Stimulated activated memory B cell treated with anti-CD40 and anti-IgM and Interleukin-4, amounts not matched to agents 10 μg/mL and 1 μg/mL and 100 μg/mL, for 72 hours (primary cell): Measurements from ENCODE around the gene GPC4.
"Not testable (repeated sequence)": the region's sequence is repeated elsewhere in the genome, so short reads cannot be mapped to it uniquely, and the experiment has no call there.

ENCODE experiments used
- ATAC-seq: fragments of 150-1000 bp; cut with Tn5 transposase; 2 replicates; pipeline ENCODE4 v1.10.0; 2021
- H3K27ac Mint-ChIP-seq: one replicate; pipeline ENCODE4 v1.8.0; 2022; ENCODE audit warnings: mild to moderate bottlenecking, mixed read lengths
- H3K27me3 Mint-ChIP-seq: one replicate; pipeline ENCODE4 v1.8.0; 2022; ENCODE audit warnings: mixed read lengths
- H3K36me3 Mint-ChIP-seq: one replicate; pipeline ENCODE4 v1.8.0; 2022; ENCODE audit warnings: mixed read lengths
- H3K4me1 Mint-ChIP-seq: one replicate; pipeline ENCODE4 v1.8.0; 2022; ENCODE audit warnings: mixed read lengths
- H3K4me3 Mint-ChIP-seq: one replicate; pipeline ENCODE4 v1.8.0; 2022; ENCODE audit warnings: mild to moderate bottlenecking, moderate library complexity, mixed read lengths
- H3K9me3 Mint-ChIP-seq: one replicate; pipeline ENCODE4 v1.8.0; 2022; ENCODE audit warnings: mixed read lengths

Gene GPC4

GRCh38 chrX:133308499-133308897, 106.8 kb downstream of the GPC4 start:
- no peak for ATAC-seq
- Mint-ChIP-seq H3K4me1 (no peaks in the 10 kb centered on the region), H3K27ac (no peak overlapping the region), H3K36me3 (no peaks in the 10 kb centered on the region), H3K4me3 (no peak overlapping the region), H3K9me3 (peaks cover 2% of the 10 kb centered on the region), H3K27me3 (peaks cover 10% of the 10 kb centered on the region)

- H3K4me3 Mint-ChIP-seq = no peak overlapping the region
- H3K27ac Mint-ChIP-seq = no peak overlapping the region
- ATAC-seq = no peak
- peaks cover 10% of the 10 kb centered on the region for H3K27me3 Mint-ChIP-seq
- H3K36me3 Mint-ChIP-seq = no peaks in the 10 kb centered on the region
- H3K9me3 Mint-ChIP-seq = peaks cover 2% of the 10 kb centered on the region
- no peaks in the 10 kb centered on the region for H3K4me1 Mint-ChIP-seq
Measured at GRCh38 chrX:133307637-133308498, 107.4 kb downstream of the GPC4 start.

GRCh38 chrX:133307094-133307493, 108.2 kb downstream of the GPC4 start:
- H3K9me3 Mint-ChIP-seq = peaks cover 2% of the 10 kb centered on the region
- H3K27ac Mint-ChIP-seq = no peak overlapping the region
- H3K27me3 Mint-ChIP-seq = peaks cover 3% of the 10 kb centered on the region
- H3K4me3 Mint-ChIP-seq = no peak overlapping the region
- H3K4me1 Mint-ChIP-seq = no peaks in the 10 kb centered on the region
- no peak for ATAC-seq
- no peaks in the 10 kb centered on the region for H3K36me3 Mint-ChIP-seq

- H3K27ac Mint-ChIP-seq = no peak overlapping the region
- no peaks in the 10 kb centered on the region for H3K36me3 Mint-ChIP-seq
- H3K4me3 Mint-ChIP-seq = no peak overlapping the region
- peaks cover 2% of the 10 kb centered on the region for H3K9me3 Mint-ChIP-seq
- no peaks in the 10 kb centered on the region for H3K4me1 Mint-ChIP-seq
- ATAC-seq = no peak
- H3K27me3 Mint-ChIP-seq = no peaks in the 10 kb centered on the region
Measured at GRCh38 chrX:133306316-133306715, 109.0 kb downstream of the GPC4 start.

- Mint-ChIP-seq H3K27ac (no peak overlapping the region), H3K36me3 (no peaks in the 10 kb centered on the region), H3K4me1 (no peaks in the 10 kb centered on the region), H3K4me3 (no peak overlapping the region), H3K27me3 (no peaks in the 10 kb centered on the region), H3K9me3 (peaks cover 2% of the 10 kb centered on the region)
- no peak for ATAC-seq
Measured at GRCh38 chrX:133305348-133305747, 109.9 kb downstream of the GPC4 start.

- H3K9me3 Mint-ChIP-seq = peaks cover 2% of the 10 kb centered on the region
- H3K4me3 Mint-ChIP-seq = no peak overlapping the region
Measured at GRCh38 chrX:133302775-133303445, 112.4 kb downstream of the GPC4 start.

GRCh38 chrX:133300591-133300990, 114.7 kb downstream of the GPC4 start:
- Mint-ChIP-seq H3K36me3 (no peaks in the 10 kb centered on the region), H3K27ac (no peak overlapping the region), H3K27me3 (no peaks in the 10 kb centered on the region), H3K9me3 (peaks cover 2% of the 10 kb centered on the region), H3K4me1 (no peaks in the 10 kb centered on the region), H3K4me3 (no peak overlapping the region)
- ATAC-seq = no peak

More at GRCh38 chrX:133302775-133303445, 112.4 kb downstream of the GPC4 start:
- Mint-ChIP-seq H3K4me1 (no peaks in the 10 kb centered on the region), H3K27ac (no peak overlapping the region), H3K27me3 (no peaks in the 10 kb centered on the region), H3K36me3 (no peaks in the 10 kb centered on the region)
- no peak for ATAC-seq

GRCh38 chrX:133297284-133297683, 118.0 kb downstream of the GPC4 start:
- no peak overlapping the region for H3K4me3 Mint-ChIP-seq
- no peak overlapping the region for H3K27ac Mint-ChIP-seq
- H3K4me1 Mint-ChIP-seq = no peaks in the 10 kb centered on the region
- H3K36me3 Mint-ChIP-seq = no peaks in the 10 kb centered on the region
- no peaks in the 10 kb centered on the region for H3K9me3 Mint-ChIP-seq
- H3K27me3 Mint-ChIP-seq = no peaks in the 10 kb centered on the region
- no peak for ATAC-seq

- no peaks in the 10 kb centered on the region for H3K4me1 Mint-ChIP-seq
- no peaks in the 10 kb centered on the region for H3K36me3 Mint-ChIP-seq
- no peaks in the 10 kb centered on the region for H3K27me3 Mint-ChIP-seq
- H3K27ac Mint-ChIP-seq = no peak overlapping the region
- H3K4me3 Mint-ChIP-seq = no peak overlapping the region
- ATAC-seq = no peak
- no peaks in the 10 kb centered on the region for H3K9me3 Mint-ChIP-seq
Measured at GRCh38 chrX:133294126-133294525, 121.2 kb downstream of the GPC4 start.

GRCh38 chrX:133290076-133290475, 125.2 kb downstream of the GPC4 start:
- H3K27ac Mint-ChIP-seq = no peak overlapping the region
- ATAC-seq = no peak
- no peaks in the 10 kb centered on the region for H3K9me3 Mint-ChIP-seq
- no peaks in the 10 kb centered on the region for H3K27me3 Mint-ChIP-seq
- no peaks in the 10 kb centered on the region for H3K36me3 Mint-ChIP-seq
- H3K4me1 Mint-ChIP-seq = no peaks in the 10 kb centered on the region
- no peak overlapping the region for H3K4me3 Mint-ChIP-seq

GRCh38 chrX:133287860-133288259, 127.4 kb downstream of the GPC4 start:
- Mint-ChIP-seq H3K9me3 (no peaks in the 10 kb centered on the region), H3K36me3 (no peaks in the 10 kb centered on the region), H3K27me3 (no peaks in the 10 kb centered on the region), H3K4me1 (no peaks in the 10 kb centered on the region), H3K4me3 (no peak overlapping the region), H3K27ac (no peak overlapping the region)
- ATAC-seq = no peak

GRCh38 chrX:133285341-133285740, 129.9 kb downstream of the GPC4 start:
- ATAC-seq = no peak
- Mint-ChIP-seq H3K27ac (no peak overlapping the region), H3K4me1 (no peaks in the 10 kb centered on the region), H3K9me3 (peaks cover 5% of the 10 kb centered on the region), H3K4me3 (no peak overlapping the region), H3K27me3 (no peaks in the 10 kb centered on the region), H3K36me3 (no peaks in the 10 kb centered on the region)

- H3K4me3 Mint-ChIP-seq, H3K4me1 Mint-ChIP-seq, H3K36me3 Mint-ChIP-seq, H3K27ac Mint-ChIP-seq, H3K9me3 Mint-ChIP-seq, ATAC-seq, H3K27me3 Mint-ChIP-seq: not testable (repeated sequence)
Measured at GRCh38 chrX:133279112-133279730, 136.1 kb downstream of the GPC4 start.

- Mint-ChIP-seq H3K4me1 (no peaks in the 10 kb centered on the region), H3K27me3 (no peaks in the 10 kb centered on the region), H3K27ac (no peak overlapping the region), H3K36me3 (no peaks in the 10 kb centered on the region), H3K4me3 (no peak overlapping the region), H3K9me3 (no peaks in the 10 kb centered on the region)
- ATAC-seq = no peak
Measured at GRCh38 chrX:133273180-133273579, 142.1 kb downstream of the GPC4 start.

- no peak overlapping the region for H3K4me3 Mint-ChIP-seq
- H3K27ac Mint-ChIP-seq = no peak overlapping the region
- H3K9me3 Mint-ChIP-seq = no peaks in the 10 kb centered on the region
- H3K36me3 Mint-ChIP-seq = no peaks in the 10 kb centered on the region
- ATAC-seq = no peak
- H3K27me3 Mint-ChIP-seq = no peaks in the 10 kb centered on the region
- no peaks in the 10 kb centered on the region for H3K4me1 Mint-ChIP-seq
Measured at GRCh38 chrX:133269168-133269567, 146.1 kb downstream of the GPC4 start.

- Mint-ChIP-seq H3K4me1 (no peaks in the 10 kb centered on the region), H3K9me3 (no peaks in the 10 kb centered on the region), H3K36me3 (no peaks in the 10 kb centered on the region), H3K4me3 (no peak overlapping the region), H3K27me3 (no peaks in the 10 kb centered on the region), H3K27ac (no peak overlapping the region)
- no peak for ATAC-seq
Measured at GRCh38 chrX:133267621-133268020, 147.7 kb downstream of the GPC4 start.
